Measurements from ENCODE around the gene ADAMTS9.

ADAMTS9 gene

GRCh38 chr3:64467255-64467944, 220.4 kb downstream of the ADAMTS9 start:
- H3F3A ChIP-seq (ENCODE audit: insufficient read depth): no peaks in the 10 kb centered on the region
- no peak overlapping the region for H3K9ac ChIP-seq (ENCODE audit: low read length)
- H3K79me2 ChIP-seq (ENCODE audit: insufficient read depth, low read length): no peaks in the 10 kb centered on the region
- no peak overlapping the region for H3K4me3 ChIP-seq (ENCODE audit: insufficient read depth, low read length, poor library complexity, severe bottlenecking)
- no peaks in the 10 kb centered on the region for H3K36me3 ChIP-seq (ENCODE audit: low read length)
- H3K27ac ChIP-seq (ENCODE audit: low read depth, low read length): no peak overlapping the region
- no peaks in the 10 kb centered on the region for H3K9me2 ChIP-seq (replicated peaks; ENCODE audit: insufficient read depth, low read length)
- no peaks in the 10 kb centered on the region for H3K27me3 ChIP-seq (ENCODE audit: low read length)
- H2AFZ ChIP-seq (ENCODE audit: low read depth, low read length, severe bottlenecking): no peak overlapping the region
- no peaks in the 10 kb centered on the region for H4K20me1 ChIP-seq (ENCODE audit: low read depth, low read length)
- H3K4me2 ChIP-seq (ENCODE audit: low read depth, low read length, poor library complexity, severe bottlenecking): no peak overlapping the region
- H3K9me3 ChIP-seq (ENCODE audit: insufficient read depth, low read length): no peaks in the 10 kb centered on the region
- no peak for TF ChIP-seq EZH2phosphoT487 (conservative IDR thresholded peaks at IDR 0.05; ENCODE audit: low read length)

All from SU-DHL-6 (cell line).